Cerebellar cortex (tissue), 1 donor: Measurements from ENCODE around the gene EEF1AKMT1.
A peak's percentile ranks its signal among the peaks of the same experiment; 100 is the strongest.
"Not testable (repeated sequence)": the region's sequence is repeated elsewhere in the genome, so short reads cannot be mapped to it uniquely, and the experiment has no call there.

ENCODE experiments used
- DNase-seq: peaks from one replicate; pipeline ENCODE4 v3.0.0-alpha.2; 2015; ENCODE audit warnings: low spot score

The EEF1AKMT1 gene

DNA sequence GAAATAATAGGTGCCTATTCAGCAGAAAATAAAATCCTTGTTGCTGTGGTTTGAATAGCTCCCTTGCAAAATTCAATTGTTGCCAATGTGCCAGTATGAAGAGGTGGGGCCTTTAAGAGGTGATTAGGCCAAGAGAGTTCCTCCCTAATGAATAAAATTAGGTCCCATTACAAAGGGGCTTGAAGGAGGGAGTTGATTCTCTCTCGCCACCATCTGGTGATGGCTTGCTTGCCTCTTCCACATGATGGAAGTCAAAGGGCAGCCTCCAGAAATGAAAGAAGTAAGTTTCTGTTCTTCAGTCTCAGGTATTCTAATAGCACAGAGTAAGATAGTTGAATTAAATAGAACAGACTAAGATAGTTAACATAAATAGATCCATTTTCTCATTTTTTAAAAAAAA lies 3.0 kb upstream of the EEF1AKMT1 start:
- no peak for DNase-seq

DNA sequence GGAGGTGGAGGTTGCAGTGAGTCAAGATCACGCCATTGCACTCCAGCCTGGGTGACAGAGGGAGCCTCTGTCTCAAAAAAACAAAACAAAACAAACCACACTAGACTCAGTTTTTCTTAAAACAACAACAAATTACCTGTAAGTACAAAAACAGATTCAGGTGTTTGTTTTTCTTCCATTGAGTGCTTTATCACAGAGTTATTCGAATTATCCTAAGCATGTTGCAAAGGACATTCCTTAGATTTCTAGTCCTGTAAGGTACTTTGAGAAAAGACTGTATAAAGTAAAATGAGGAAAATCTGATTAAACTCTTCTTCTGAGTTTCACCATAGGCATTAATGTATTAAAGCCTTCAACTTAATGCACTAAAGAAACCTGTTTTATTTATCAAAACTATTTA lies 2.2 kb upstream of the EEF1AKMT1 start:
- DNase-seq: no peak

DNA sequence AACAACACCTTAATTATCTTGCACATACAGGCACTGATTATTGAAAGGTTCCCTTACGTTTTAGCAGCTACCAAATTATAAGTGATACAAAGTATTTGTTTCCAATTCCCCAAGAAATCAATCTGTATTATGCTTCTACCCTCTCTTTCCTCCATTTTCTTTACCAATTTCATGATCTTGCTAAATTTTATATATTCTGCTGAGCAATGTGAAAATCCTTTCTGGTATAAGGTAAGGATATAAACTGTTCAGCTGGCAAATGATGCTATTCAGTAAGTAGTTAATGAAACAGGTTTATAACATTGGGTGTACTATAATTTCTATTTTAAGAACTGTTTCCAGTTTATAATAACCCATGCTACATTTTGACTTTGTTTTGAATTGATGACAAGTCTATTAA lies 985 bp upstream of the EEF1AKMT1 start:
- no peak for DNase-seq

DNA sequence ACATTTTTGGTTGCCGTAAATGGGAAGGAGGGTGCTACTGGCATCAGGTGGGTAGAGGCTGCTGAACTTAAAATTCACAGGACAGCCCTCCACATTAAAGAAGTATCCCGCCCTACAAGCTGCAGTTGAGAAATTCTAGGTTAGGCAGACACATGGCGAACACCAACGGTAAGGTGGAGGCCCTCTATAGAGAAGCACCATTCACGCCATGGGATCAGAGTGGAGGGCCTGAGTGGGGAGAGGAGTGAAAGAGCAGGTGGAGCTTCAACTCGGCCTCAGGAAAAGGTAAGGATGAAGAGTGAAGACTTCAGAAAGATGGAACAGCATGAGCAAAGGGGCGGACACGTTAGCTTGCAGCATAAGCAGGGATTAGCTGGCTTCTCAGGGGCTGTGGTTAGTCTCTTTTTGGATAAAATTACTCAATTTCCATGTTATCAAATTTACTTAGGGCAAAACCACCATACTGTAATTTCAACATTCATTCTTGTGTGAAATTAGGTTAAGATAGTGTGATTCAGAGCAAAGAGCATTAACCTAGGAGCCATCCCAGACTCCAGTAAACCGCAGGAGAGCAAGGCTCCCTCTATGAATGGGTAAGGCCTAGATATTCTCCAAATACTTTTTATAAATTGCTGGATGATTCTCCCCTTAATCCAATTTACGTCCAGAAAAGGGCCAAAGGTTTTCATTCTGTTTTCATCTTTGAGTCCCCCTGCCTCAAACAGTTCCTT lies 1.2 kb downstream of the EEF1AKMT1 start:
- no peak for DNase-seq

DNA sequence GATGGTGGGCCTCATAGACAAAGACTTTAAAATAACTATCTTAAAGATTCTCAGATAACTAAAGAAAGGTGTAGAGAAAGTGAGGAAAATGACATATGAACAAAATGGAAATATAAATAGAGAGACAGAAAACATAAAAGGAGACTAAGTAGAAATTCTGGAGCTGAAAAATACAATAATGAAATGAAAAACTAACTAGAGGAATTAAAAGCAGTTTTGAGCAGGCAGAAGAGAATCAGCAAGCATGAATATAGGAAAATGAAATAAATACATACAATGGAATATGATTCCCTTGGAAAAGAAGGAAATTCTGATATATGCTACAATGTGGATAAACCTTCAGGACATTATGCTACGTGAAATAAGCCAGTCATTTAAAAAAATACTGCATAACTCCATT lies 3.9 kb downstream of the EEF1AKMT1 start:
- DNase-seq: no peak

DNA sequence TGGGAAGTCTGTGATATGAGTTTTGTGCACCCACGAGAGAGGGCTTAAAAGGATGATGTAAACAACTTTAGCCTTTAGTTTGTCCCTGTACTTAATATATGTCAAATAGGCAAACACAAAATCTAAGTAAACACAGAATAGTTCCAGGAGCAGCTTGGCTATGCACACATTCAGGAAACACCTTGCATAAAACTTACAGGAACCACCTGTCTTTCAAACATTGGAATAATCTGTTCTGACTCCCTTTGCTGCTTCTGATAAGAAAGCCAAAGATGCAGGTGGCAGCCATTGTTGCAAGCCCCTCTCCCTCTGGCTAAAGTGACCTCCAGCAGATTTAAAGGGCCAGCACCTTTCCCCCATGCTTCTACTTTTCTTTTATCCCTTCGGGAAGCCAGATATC lies 4.7 kb downstream of the EEF1AKMT1 start:
- no peak for DNase-seq

DNA sequence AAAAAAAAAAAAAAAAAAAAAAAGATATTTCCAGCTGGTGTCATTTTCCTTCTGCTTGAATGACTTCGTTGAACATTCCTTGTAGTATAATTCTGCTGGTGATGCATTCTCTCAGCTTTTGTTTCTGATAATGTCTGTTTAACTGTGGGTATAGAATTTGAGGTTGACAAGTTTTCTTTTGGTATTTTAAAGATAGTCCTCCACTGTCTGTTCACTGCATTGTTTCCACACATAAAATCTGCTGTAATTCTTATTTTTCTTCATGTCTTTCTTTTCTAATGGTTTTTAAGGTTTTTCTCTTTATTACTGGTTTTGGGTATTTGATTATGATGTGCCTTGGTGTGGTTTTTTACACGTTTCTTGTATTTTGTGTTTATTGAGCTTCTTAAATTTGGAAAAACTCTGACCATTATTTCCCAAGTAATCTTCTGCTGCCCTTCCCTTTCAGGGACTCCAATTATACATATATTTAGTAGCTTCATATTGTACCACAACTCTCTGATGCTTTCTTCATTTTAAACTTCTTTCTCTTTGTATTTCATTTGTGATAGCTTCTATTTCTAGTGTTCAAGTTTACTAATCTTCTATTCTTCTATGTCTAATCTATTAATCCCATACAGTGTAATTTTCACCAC lies 6.3 kb downstream of the EEF1AKMT1 start:
- no peak for DNase-seq

DNA sequence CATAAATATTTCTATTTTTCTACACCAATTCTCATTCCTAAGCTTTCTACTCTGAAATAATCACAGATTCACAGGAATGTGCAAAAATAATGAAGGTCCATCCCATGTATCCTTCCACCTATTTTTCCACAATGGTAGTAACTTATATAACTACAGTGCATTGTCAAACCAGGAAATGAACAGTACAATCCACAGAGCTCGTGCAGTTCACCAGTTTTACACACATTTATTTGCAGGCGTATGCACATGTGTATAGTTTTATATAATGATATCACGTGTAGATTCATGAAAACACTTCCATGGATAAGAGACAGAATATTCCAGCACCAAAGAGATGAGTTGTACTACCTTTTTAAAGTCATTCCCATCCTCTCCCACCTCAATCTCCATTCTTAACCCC lies 12.9 kb downstream of the EEF1AKMT1 start:
- DNase-seq: no peak

DNA sequence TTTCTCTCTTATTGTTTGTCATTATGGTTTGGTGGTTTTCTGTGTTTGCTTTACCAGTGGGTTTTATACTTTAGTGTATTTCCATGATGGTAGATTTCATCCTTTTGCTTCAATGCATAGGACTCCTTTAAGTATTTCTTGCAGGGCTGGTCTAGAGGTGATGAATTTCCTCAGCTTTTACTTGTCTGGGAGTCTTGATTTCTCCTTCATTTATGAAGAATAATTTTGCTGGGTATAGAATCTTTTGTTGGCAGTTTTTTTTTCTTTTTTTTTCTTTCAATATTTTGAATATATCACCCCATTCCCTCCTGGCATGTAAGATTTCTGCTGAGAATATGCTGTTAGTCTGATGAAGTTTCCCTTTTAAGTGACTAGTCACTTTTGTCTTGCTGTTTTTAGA lies 19.8 kb downstream of the EEF1AKMT1 start:
- DNase-seq: no peak

DNA sequence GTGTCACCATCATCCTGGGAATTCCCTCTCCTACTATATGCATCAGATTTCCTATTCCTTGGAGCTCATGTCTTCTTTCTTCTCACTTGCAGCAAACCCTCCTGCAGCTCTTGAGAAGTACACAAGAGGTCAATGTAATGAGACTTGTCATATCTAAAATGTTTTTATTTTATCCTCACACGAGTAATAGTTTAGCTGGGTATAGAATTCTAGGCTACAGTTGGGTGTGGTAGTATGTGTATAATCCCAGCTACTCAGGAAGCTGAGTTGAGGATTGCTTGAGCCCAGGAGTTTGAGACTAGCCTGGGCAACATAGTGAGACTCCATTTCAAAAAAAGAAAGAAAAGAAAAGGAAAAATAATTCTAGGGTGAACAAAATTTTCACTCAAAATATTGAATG lies 24.4 kb downstream of the EEF1AKMT1 start:
- DNase-seq: no peak

DNA sequence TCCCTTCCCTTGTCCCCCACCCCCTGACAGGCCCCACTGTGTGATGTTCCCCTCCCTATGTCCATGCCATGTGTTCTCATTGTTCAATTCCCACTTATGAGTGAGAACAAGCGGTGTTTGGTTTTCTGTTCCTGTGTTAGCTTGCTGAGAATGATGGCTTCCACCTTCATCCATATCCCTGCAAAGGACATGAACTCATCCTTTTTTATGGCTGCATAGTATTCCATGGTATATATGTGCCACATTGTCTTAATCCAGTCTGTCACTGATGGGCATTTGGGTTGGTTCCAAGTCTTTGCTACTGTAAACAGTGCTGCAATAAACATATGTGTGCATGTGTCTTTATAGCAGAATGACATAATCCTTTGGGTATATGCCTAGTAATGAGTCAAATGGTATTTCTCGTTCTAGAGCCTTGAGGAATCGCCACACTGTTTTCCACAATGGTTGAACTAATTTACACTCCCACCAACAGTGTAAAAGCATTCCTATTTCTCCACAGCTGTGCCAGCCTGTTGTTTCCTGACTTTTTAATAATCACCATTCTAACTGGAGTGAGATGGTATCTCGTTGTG lies 29.8 kb downstream of the EEF1AKMT1 start:
- DNase-seq: not testable (repeated sequence)

DNA sequence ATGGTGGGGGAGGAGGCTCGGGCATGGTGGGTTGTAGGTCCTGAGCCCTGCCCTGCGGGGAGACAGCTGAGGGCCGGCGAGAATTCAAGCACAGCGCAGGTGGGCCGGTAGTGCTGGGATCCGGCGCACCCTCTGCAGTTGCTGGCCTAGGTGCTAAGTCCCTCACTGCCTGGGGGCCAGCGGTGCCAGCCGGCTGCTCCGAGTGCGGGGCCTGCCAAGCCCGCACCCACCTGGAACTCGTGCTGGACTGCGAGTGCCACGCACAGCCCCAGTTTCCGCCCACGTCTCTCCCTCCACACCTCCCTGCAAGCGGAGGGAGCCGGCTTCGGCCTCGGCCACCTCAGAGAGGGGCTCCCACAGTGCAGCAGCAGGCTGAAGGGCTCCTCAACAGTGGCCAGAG lies 33.7 kb downstream of the EEF1AKMT1 start:
- no peak for DNase-seq

DNA sequence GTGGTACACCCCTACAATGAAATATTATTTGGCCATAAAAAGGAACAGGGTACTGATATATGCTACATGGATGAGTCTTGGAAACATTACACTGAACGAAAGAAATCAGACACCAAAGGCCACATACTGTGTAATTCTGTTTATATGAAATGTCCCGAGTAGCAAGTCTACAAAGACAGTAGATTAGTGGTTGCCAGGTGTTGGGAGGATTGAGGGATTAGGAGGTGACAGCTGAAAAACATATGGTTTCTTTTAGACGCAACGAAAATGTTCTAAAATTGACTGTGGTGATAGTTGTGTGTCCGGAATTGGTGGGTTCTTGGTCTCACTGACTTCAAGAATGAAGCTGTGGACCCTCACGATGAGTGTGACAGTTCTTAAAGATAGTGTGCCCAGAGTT lies 35.1 kb downstream of the EEF1AKMT1 start:
- no peak for DNase-seq

DNA sequence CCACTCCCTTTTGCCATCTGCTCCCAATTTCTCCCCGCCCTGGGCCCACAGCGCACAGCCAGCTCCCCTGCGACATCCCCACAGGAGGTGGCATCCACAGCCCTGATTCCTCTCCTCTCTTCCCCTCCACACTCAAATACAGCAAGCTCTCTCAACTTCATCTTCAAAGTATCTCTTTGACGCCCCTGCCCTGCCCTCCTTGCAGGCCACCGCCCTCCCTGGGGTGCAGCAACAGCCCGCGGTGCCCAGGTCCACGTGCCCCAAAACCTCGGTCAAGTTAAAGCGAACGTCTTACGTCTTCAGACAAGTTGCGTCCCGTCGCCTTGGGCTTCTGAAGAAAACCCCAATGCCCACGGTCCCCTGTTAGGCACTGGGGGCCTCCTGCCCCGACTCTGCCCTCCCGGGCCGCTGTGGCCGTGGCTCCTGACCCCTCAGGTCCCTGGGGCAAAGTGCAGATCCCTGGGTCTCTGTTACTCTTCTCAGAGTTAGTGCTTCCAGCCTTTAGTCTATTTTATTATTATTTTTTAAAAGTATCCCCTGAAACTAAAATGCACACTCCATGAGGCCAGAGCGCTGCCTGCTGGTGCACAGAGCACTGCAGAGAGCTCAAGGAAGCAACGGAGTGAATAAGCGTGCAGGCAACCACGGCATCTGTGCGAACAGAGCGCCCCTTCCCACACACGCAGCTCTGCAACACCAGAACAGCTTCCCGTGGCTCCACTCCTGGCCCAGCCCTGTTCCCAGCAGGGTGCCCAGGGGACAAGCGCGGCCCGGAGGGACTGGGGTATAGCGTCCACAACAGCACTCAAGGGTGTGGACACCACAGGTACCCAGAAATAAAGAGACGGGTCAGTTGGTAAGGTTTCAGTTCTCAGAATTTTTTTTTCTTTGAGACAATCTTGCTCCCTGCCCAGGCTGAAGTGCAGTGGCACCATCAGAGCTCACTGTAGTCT lies 43.9 kb downstream of the EEF1AKMT1 start:
- no peak for DNase-seq

DNA sequence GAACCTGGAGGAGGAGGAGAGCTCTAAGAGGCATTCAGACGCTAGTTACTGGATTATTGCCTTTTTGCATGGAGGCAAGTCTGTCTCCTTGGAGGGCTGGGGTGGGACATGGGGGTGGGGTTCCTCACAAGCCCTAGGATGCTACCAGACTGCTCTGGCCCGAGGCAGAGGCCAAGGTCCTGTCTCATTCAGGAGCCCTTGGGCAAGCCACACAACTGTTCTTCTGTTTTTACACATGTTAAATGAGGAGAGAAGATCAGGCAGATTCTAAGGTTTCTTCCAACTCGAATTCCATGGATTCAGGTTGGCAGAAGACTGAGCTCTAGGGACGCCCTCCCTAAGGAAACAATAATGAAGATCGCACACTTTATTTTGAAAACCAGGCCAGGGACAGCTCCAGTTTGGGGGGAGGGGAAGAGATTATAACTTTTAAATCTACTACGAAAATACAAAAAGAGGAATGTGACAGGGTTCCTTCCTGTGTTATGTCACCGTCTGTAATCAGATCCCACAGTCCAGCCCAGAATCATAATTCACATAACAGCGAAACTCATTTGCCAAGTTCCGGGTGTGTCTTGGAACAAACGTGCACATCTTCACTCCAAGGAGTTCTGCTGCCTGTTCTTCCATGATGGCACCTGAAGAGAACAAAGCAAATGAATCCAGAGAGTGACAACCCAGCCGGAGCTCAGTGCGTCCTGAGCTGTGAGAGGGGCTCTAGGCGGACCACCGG lies 45.0 kb downstream of the EEF1AKMT1 start:
- DNase-seq: no peak

DNA sequence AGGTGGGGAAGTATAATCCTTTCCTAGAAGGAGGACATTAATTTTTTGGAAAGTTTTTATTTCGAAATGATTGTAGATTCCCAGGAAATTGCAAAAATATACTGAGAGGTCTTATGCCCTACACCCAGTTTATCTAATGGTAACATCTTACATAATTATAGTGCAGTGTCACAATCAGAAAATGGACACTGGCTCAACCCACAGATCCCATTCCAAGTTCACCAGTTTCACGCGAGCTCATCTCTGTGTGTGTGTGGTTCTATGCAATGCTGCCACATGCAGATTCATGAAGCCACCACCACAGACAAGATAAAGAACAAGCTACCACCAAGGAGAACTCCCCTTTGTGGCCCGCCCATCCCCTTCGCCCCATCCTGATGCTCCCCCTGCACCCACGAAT lies 45.9 kb downstream of the EEF1AKMT1 start:
- no peak for DNase-seq

DNA sequence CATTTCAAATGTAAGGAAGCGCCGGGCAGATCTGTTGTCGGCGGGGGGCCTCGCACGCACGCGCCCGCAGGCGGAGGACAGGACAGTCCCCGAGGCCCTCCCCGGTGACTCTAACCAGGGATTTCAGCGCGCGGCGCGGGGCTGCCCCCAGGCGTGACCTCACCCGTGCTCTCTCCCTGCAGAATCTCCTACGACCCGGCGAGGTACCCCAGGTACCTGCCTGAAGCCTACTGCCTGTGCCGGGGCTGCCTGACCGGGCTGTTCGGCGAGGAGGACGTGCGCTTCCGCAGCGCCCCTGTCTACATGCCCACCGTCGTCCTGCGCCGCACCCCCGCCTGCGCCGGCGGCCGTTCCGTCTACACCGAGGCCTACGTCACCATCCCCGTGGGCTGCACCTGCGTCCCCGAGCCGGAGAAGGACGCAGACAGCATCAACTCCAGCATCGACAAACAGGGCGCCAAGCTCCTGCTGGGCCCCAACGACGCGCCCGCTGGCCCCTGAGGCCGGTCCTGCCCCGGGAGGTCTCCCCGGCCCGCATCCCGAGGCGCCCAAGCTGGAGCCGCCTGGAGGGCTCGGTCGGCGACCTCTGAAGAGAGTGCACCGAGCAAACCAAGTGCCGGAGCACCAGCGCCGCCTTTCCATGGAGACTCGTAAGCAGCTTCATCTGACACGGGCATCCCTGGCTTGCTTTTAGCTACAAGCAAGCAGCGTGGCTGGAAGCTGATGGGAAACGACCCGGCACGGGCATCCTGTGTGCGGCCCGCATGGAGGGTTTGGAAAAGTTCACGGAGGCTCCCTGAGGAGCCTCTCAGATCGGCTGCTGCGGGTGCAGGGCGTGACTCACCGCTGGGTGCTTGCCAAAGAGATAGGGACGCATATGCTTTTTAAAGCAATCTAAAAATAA lies 52.1 kb downstream of the EEF1AKMT1 start:
- peak; percentile 68 for DNase-seq

DNA sequence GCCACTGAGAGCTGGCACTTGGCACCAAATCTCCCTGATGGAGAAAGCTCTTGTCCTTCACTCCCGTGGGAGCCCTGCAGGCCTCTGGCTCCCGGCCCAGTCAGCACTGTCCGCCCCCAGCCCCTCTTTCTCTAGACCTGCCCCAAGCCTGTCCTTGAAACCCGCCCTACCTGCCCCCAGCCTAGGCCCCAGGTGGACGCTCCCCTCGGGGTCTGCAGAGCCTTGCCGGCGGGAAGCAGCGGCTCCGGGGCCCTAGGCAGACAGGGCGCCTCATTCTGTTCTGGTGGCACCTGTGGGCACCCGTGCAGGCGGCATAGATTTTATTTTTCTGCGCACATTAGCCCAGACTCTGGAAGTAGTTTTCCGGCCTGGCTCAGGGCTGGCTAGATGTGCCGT lies 52.7 kb downstream of the EEF1AKMT1 start:
- DNase-seq: no peak

DNA sequence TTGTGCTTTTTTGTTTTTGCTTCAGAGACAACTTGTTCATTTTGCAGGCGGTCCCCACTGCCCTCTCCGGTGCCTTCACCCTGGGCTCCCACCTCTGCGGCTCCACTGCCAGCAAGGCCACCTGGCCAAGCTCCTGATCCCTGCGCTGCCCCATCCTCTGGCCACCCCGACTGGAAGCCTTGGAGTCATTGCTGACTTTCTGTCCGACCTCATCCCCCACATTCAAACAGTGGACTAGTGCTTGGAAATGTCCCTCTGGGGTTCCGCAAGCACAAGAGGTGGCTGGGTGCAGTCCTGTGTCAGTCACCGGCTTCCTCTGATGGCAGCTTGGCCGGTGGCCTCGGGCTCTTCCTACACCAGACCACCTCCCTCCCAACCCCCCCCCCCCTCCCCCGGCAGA lies 53.3 kb downstream of the EEF1AKMT1 start:
- DNase-seq: no peak

DNA sequence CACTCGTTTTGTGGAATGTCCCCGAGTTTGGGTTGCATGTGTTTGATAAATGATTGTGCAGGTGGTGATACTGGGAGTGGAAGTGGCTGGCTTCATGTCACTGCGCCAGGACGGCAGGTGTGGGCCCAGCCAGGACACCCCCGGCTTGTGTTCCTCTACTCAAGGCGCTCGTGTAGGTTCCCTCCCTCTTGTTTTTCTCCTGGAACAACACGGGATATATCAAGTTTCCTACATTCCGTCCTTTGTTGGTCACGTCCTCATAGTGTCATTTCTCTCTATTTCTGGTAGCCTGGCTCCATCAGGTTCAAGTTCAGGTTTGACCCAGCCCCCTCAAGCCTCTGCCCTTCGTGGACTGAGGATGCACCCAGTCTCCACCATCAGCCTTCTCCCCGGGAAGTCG lies 54.0 kb downstream of the EEF1AKMT1 start:
- no peak for DNase-seq
